HFFc6 (cell line): ENCODE measurements around the gene TMPRSS13. TPM values are rescaled to one million over a fixed set of nuclear protein-coding genes. Genes with fewer than 3 reads are reported as not detected.

ENCODE experiments used
- DNase-seq: peaks from one replicate; pipeline ENCODE4 v3.0.0-alpha.2; 2018
- H3K27ac Mint-ChIP-seq: 2 replicates; pipeline ENCODE4 v1.8.0; 2020; ENCODE audit warnings: mild to moderate bottlenecking, mixed read lengths
- H3K27me3 Mint-ChIP-seq: 2 replicates; pipeline ENCODE4 v1.8.0; 2021; ENCODE audit warnings: mild to moderate bottlenecking, moderate library complexity, mixed read lengths; ENCODE audit not compliant: insufficient read depth
- H3K36me3 Mint-ChIP-seq: 2 replicates; pipeline ENCODE4 v1.8.0; 2021; ENCODE audit warnings: low read depth, mixed read lengths
- H3K4me1 Mint-ChIP-seq: 2 replicates; pipeline ENCODE4 v1.8.0; 2020; ENCODE audit warnings: low read depth, mixed read lengths
- H3K4me3 Mint-ChIP-seq: 2 replicates; pipeline ENCODE4 v1.8.0; 2020; ENCODE audit warnings: mild to moderate bottlenecking, moderate library complexity, mixed read lengths
- H3K9me3 Mint-ChIP-seq: 2 replicates; pipeline ENCODE4 v1.8.0; 2020; ENCODE audit warnings: mild to moderate bottlenecking, mixed read lengths
- total RNA-seq, 6 experiments: library from RNA; stranded (reverse); fragmentation: NEBNext Ultra II Directional; extraction: Animal tissue kit (Norgen Biotek cat#: 25700); gene quantifications; 2 replicates in 1 of 6; 3 replicates in 5 of 6; pipeline ENCODE4 v1.2.3, GENCODE V29; 2021
- TF ChIP-seq, protein P1 (sequence below): fragments of 200-600 bp; sonication (generic); IDR thresholded peaks from 2 replicates; pipeline ENCODE4 v1.5.0; 2021; ENCODE audit warnings: antibody characterized with exemption, mild to moderate bottlenecking

The TMPRSS13 gene
- total RNA-seq, 6 experiments from 2014 or later, result not detected

GRCh38 chr11:117921456-117921855, 7.7 kb downstream of the TMPRSS13 start:
- Mint-ChIP-seq H3K4me3 (no peak overlapping the region), H3K27me3 (peaks cover 27% of the 10 kb centered on the region), H3K9me3 (no peaks in the 10 kb centered on the region), H3K4me1 (no peaks in the 10 kb centered on the region), H3K27ac (no peak overlapping the region), H3K36me3 (no peaks in the 10 kb centered on the region)
- DNase-seq, result no peak
- TF ChIP-seq, protein P1, sequence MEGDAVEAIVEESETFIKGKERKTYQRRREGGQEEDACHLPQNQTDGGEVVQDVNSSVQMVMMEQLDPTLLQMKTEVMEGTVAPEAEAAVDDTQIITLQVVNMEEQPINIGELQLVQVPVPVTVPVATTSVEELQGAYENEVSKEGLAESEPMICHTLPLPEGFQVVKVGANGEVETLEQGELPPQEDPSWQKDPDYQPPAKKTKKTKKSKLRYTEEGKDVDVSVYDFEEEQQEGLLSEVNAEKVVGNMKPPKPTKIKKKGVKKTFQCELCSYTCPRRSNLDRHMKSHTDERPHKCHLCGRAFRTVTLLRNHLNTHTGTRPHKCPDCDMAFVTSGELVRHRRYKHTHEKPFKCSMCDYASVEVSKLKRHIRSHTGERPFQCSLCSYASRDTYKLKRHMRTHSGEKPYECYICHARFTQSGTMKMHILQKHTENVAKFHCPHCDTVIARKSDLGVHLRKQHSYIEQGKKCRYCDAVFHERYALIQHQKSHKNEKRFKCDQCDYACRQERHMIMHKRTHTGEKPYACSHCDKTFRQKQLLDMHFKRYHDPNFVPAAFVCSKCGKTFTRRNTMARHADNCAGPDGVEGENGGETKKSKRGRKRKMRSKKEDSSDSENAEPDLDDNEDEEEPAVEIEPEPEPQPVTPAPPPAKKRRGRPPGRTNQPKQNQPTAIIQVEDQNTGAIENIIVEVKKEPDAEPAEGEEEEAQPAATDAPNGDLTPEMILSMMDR, result no peak

GRCh38 chr11:117919781-117920221, 9.4 kb downstream of the TMPRSS13 start:
- TF ChIP-seq, protein P1, result no peak
- Mint-ChIP-seq H3K27ac (no peak overlapping the region), H3K4me1 (no peaks in the 10 kb centered on the region), H3K4me3 (no peak overlapping the region), H3K27me3 (peaks cover 31% of the 10 kb centered on the region), H3K36me3 (no peaks in the 10 kb centered on the region), H3K9me3 (no peaks in the 10 kb centered on the region)
- DNase-seq, result no peak

DNA sequence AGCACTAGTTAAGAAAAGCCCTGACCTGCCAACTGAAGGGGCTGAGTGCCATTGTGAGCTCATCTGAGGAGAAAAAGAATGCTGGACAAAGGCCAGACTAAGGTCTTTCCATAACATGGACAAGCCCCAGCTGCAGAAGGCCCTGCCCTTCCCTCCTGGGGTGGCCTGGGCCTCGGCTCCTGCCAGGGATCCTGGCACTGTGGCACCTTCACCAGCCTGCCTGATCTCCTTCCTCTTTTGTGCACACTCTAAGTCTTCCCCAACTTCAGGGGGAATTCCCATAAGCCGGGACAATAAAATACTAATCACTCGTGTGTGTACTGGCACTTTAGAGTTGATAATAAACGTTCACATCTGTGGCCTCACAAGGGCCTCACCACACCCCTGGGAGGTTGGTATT, 9.9 kb downstream of the TMPRSS13 start:
- TF ChIP-seq, protein P1, result no peak
- H3K27ac Mint-ChIP-seq, result no peak overlapping the region
- peaks cover 36% of the 10 kb centered on the region for H3K27me3 Mint-ChIP-seq
- H3K36me3 Mint-ChIP-seq, result no peaks in the 10 kb centered on the region
- no peak for DNase-seq
- H3K4me3 Mint-ChIP-seq, result no peak overlapping the region
- no peaks in the 10 kb centered on the region for H3K4me1 Mint-ChIP-seq
- H3K9me3 Mint-ChIP-seq, result no peaks in the 10 kb centered on the region

- Mint-ChIP-seq H3K4me1 (no peaks in the 10 kb centered on the region), H3K36me3 (no peaks in the 10 kb centered on the region), H3K27ac (no peak overlapping the region), H3K4me3 (no peak overlapping the region), H3K27me3 (peaks cover 43% of the 10 kb centered on the region), H3K9me3 (no peaks in the 10 kb centered on the region)
- TF ChIP-seq, protein P1, result no peak
- no peak for DNase-seq
Measured at GRCh38 chr11:117918366-117919255, 10.6 kb downstream of the TMPRSS13 start.

- Mint-ChIP-seq H3K9me3 (no peaks in the 10 kb centered on the region), H3K27ac (no peak overlapping the region), H3K36me3 (no peaks in the 10 kb centered on the region), H3K4me1 (no peaks in the 10 kb centered on the region), H3K27me3 (peaks cover 50% of the 10 kb centered on the region), H3K4me3 (no peak overlapping the region)
- no peak for DNase-seq
- TF ChIP-seq, protein P1, result no peak
Measured at GRCh38 chr11:117917591-117918151, 11.5 kb downstream of the TMPRSS13 start.
